Mucosa of descending colon (tissue), 3 donors: ENCODE measurements around the gene GNA14. TPM values are rescaled to one million over a fixed set of nuclear protein-coding genes. Genes with fewer than 3 reads are reported as not detected.
"Not testable (repeated sequence)": the region's sequence is repeated elsewhere in the genome, so short reads cannot be mapped to it uniquely, and the experiment has no call there.

Experiments used
- ATAC-seq: fragments of 200-7000 bp; cut with Tn5 transposase; one replicate; pipeline ENCODE4 v1.9.1; 2020; ENCODE audit warnings: mild to moderate bottlenecking, moderate library complexity
- DNase-seq, 3 donors: peaks; one replicate each; pipeline ENCODE4 v3.0.0-alpha.2; 2020
- H3K36me3 ChIP-seq: fragments of 200-600 bp; one replicate; pipeline ENCODE4 v1.8.0; 2021; ENCODE audit warnings: low read depth, mild to moderate bottlenecking
- H3K4me1 ChIP-seq: fragments of 200-600 bp; one replicate; pipeline ENCODE4 v1.8.0; 2021; ENCODE audit warnings: low read depth, mild to moderate bottlenecking
- H3K4me3 ChIP-seq: fragments of 200-600 bp; one replicate; pipeline ENCODE4 v1.8.0; 2021; ENCODE audit warnings: mild to moderate bottlenecking
- H3K9me3 ChIP-seq: fragments of 200-600 bp; one replicate; pipeline ENCODE4 v1.8.0; 2021; ENCODE audit warnings: mild to moderate bottlenecking
- intact Hi-C, 2 donors: fragments of 100-400 bp; cut with DNase I in 1 of 2; cut with micrococcal nuclease in 1 of 2; formaldehyde crosslinking; loops; one replicate each; pipeline versions ENCODE4 v1.11.0 to v1.11.1; 2022; cut with DNase I, micrococcal nuclease
- long read RNA-seq, 2 donors: library from polyadenylated mRNA; unstranded; transcript quantifications; one replicate each; pipeline ENCODE4 v2.0.0, GENCODE V29; 2019 to 2021
- total RNA-seq, 3 donors: library from RNA; stranded (reverse); fragmentation: NEBNext Ultra II Directional in 2 of 3; extraction: Animal tissue kit (Norgen Biotek cat#: 25700) in 2 of 3; gene quantifications; one replicate each; pipeline versions ENCODE4 v1.2.1 to v1.2.4, GENCODE V29; 2021 to 2023
- TF ChIP-seq, protein P1 (sequence below): fragments of 200-600 bp; IDR thresholded peaks from one replicate; pipeline ENCODE4 v1.8.0; 2022; ENCODE audit warnings: antibody characterized with exemption, mild to moderate bottlenecking
- donor health status: DM: no; HTN: no; CAD: no; lungs with moderate emphysema.
- donor health status: DM: no; HTN: no; CAD: no.
- donor health status: DM: no; HTN: yes; CAD: no.

GNA14 gene
- 10 to 100 TPM in 1 of 3 donors, 1 to 10 TPM in 2; 7.0 to 14.6 (median 7.4) TPM for total RNA-seq
- long read RNA-seq, donor 1, partial matches to known transcripts, result 1 of 6 reads
- long read RNA-seq, donor 1, other reads (novel, unspliced or antisense), result 3 of 6 reads
- long read RNA-seq, donor 2, transcript GNA14-201 (7 exons, 2,482 nt), result major isoform, 5 of 7 reads
- long read RNA-seq, donor 2, partial matches to known transcripts, result 1 of 7 reads
- long read RNA-seq, donor 2, other reads (novel, unspliced or antisense), result 1 of 7 reads

DNA sequence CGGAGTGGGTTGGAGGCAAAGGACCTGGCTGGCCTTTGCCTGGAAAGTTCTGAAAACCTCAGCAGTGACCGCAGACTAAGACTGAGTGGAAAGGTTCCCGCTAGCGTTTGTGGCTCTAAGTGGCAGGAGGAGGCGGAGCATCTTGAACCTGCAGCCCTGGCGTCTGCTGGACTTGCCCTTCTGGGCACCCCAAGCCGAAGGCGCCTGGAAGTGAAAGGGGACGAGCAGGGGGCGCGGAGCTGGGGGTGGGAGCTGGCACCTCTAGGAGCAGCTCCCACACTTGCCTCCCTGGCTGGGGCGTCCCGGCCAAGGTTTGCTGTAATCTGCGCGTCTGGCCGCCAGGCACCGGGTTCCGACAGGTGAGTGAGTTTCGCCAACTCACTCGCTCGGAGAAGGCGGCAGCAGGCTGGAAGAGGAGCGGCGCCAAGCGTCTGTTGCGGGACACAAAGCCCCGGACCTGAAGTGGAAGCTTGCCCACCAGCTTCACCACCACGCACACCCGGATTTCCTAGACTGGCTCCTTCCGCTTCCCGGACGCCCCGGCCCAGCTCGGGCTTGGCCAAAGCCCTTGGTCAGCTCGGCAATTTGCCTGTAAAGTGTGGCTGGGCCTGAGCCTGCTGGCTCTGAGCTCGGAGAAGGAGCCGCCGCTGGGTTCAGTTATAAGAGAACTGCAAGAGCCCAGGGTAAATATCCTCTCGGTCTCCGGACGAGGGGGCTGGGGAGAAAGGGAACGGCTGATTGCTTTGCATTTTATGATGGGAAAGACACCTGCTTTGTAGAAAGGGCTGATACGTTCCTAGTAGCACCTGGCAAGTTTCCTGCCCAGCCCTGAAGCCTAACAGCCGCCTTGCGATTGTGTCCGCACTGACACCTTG, at the start of gene GNA14:
Gene GNA14 (minus strand): TSS at position 89 of the 875 bp plus-strand sequence. CDS start 529 bp downstream, outside the sequence.
- no peaks in the 10 kb centered on the region for H3K4me1 ChIP-seq
- intact Hi-C loops, result loop anchor here in 1 of 2 donors (10.0 kb wide), 1 partner anchor 194 kb away; no protein-coding TSS in a partner anchor
- H3K9me3 ChIP-seq, result no peaks in the 10 kb centered on the region
- no peaks in the 10 kb centered on the region for H3K36me3 ChIP-seq
- peak within 1 kb of the TSS; percentile 22 for H3K4me3 ChIP-seq
- TF ChIP-seq, protein P1, sequence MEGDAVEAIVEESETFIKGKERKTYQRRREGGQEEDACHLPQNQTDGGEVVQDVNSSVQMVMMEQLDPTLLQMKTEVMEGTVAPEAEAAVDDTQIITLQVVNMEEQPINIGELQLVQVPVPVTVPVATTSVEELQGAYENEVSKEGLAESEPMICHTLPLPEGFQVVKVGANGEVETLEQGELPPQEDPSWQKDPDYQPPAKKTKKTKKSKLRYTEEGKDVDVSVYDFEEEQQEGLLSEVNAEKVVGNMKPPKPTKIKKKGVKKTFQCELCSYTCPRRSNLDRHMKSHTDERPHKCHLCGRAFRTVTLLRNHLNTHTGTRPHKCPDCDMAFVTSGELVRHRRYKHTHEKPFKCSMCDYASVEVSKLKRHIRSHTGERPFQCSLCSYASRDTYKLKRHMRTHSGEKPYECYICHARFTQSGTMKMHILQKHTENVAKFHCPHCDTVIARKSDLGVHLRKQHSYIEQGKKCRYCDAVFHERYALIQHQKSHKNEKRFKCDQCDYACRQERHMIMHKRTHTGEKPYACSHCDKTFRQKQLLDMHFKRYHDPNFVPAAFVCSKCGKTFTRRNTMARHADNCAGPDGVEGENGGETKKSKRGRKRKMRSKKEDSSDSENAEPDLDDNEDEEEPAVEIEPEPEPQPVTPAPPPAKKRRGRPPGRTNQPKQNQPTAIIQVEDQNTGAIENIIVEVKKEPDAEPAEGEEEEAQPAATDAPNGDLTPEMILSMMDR, result no peak
- ATAC-seq (peak; percentile 83), DNase-seq (peak; percentile 75 to 79 (median 78))

DNA sequence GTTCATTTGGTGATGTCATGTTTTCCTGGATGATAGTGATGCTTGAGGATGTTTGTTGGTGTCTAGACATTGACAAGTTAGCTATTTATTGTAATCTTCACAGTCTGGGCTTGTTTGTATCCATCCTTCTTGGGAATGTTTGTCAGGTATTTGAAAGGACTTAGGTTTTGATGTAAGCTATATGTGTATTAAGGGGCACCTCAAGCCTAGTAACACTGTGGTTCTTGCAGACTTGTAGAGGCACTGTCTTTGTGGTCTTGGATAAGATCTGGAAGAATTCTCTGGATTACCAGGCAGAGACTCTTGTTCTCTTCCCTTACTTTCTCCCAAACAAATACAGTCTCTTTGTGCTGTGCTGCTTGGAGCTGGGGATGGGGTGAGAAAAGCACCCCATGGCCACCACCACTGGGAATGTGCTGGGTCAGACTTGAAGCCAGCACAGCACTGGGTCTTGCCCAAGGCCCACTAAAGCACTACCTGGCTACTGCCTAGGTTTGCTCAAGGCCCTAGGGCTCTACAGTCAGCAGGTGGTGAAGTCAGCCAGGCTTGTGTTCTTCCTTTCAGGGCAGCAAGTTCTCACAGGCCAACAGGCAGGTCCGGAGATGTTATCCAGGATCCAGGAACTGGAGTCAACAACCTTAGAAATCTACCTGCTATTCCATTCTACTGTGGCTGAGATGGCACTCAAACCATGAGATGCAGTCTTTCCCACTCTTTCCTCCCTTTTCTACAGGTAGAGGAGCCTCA, 49.3 kb upstream of the GNA14 start:
- TF ChIP-seq, protein P1, result no peak
- intact Hi-C loops, result no loop called here
- no peaks in the 10 kb centered on the region for H3K36me3 ChIP-seq
- DNase-seq (no peak), ATAC-seq (no peak)
- H3K4me1 ChIP-seq, result no peaks in the 10 kb centered on the region
- no peaks in the 10 kb centered on the region for H3K9me3 ChIP-seq
- no peak overlapping the region for H3K4me3 ChIP-seq

DNA sequence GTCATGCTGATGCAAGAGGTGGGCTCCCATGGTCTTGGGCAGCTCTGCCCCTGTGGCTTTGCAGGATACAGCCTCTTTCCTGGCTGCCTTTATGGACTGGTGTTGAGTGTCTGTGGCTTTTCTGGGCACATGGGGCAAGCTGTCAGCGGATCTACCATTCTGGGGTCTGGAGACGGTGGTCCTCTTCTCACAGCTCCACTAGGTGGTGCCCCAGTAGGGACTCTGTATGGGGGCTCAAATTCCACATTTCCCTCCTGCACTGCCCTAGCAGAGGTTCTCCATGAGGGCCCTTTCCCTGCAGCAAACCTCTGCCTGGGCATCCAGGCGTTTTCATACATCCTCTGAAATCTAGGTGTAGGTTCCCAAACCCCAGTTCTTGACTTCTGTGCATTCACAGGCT, 42.6 kb upstream of the GNA14 start:
- H3K4me3 ChIP-seq, ATAC-seq, DNase-seq, intact Hi-C loops, H3K36me3 ChIP-seq, H3K4me1 ChIP-seq, H3K9me3 ChIP-seq: not testable (repeated sequence)

DNA sequence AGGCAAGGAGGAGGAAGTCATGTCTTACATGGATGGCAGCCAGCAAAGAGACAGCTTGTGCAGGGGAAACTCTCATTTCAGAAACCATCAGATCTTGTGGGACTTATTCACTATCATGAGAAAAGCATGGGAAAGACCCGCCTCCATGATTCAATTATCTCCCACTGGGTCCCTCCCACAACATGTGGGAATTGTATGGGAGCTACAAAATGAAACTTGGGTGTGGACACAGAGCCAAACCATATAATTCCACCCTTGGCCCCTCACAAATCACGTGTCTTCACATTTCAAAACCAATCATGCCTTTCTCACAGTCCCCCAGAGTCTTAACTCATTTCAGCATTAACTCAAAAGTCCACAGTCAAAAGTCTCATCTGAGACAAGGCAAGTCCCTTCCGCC, 42.0 kb upstream of the GNA14 start:
- H3K4me1 ChIP-seq, intact Hi-C loops, H3K9me3 ChIP-seq, H3K4me3 ChIP-seq, H3K36me3 ChIP-seq: not testable (repeated sequence)
- DNase-seq (peak in 1 of 3 donors; percentile 12), ATAC-seq (peak; percentile 64)

DNA sequence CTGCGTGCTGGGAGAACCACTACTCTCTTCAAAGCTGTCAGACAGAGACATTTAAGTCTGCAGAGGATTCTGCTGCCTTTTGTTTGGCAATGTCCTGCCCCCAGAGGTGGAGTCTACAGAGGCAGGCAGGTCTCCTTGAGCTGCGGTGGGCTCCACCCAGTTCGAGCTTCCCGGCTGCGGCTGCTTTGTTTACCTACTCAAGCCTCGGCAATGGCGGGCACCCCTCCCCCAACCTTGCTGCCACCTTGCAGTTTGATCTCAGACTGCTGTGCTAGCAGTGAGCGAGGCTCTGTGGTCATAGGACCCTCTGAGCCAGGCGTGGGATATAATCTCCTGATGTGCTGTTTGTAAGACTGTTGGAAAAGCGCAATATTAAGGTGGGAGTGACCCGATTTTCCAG, 39.6 kb upstream of the GNA14 start:
- H3K9me3 ChIP-seq, ATAC-seq, DNase-seq, intact Hi-C loops, H3K4me3 ChIP-seq, H3K4me1 ChIP-seq, H3K36me3 ChIP-seq: not testable (repeated sequence)

DNA sequence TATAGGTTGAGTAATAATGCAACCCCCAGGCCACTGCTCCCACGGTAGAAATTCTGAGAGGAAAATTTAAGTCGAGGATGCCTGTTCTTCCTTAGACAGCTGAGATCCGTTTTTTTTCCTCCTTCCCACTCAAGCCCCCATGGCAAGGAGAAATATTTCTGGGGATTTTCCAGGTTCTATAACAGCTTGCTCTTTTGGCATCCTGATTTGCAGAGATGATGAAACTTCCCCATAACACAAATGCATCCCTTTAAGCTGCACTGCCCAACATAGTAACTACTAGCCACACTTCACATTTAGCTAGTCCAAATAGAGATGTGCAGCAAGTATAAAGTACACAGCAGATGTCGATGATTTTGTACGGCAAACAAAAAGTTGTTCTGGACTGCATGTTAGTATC, 32.5 kb upstream of the GNA14 start:
- no peaks in the 10 kb centered on the region for H3K9me3 ChIP-seq
- H3K4me3 ChIP-seq, result no peak overlapping the region
- no peaks in the 10 kb centered on the region for H3K36me3 ChIP-seq
- intact Hi-C loops, result no loop called here
- TF ChIP-seq, protein P1, result no peak
- no peak for DNase-seq
- ATAC-seq, result no peak
- H3K4me1 ChIP-seq, result no peaks in the 10 kb centered on the region
